AG04450 (cell line): ENCODE results near the gene ABLIM1. TPM values are rescaled to one million over a fixed set of nuclear protein-coding genes. Genes with fewer than 3 reads are reported as not detected.

ENCODE experiments used
- CTCF ChIA-PET: fragments of 300-600, 350-600 bp; formaldehyde crosslinking; extraction: SDS; loops from one replicate; lab custom pipeline; 2022; ENCODE audit warnings: antibody characterized with exemption, inconsistent platforms; lab: Charles Lee
- POLR2A ChIA-PET: fragments of 350-600 bp; formaldehyde crosslinking; extraction: SDS; loops from one replicate; lab custom pipeline; 2021; ENCODE audit warnings: antibody characterized with exemption, inconsistent platforms; lab: Yijun Ruan, JAX
- DNase-seq: peaks from one replicate; pipeline ENCODE4 v3.0.0-alpha.2; 2011; ENCODE audit warnings: low read depth, low spot score
- H3K27ac ChIP-seq: one replicate; pipeline ENCODE4 v1.5.1; 2012; ENCODE audit warnings: low read depth, low read length, control low read depth
- H3K27me3 ChIP-seq: one replicate; pipeline ENCODE4 v1.6.0; 2012; ENCODE audit warnings: low read length; ENCODE audit not compliant: control insufficient read depth, insufficient read depth
- H3K4me3 ChIP-seq: 2 replicates; pipeline ENCODE4 v1.5.1; 2011; ENCODE audit warnings: mild to moderate bottlenecking, low read depth, low read length, control low read depth
- H3K9me3 ChIP-seq: 2 replicates; pipeline ENCODE4 v1.5.1; 2012; ENCODE audit warnings: low read length; ENCODE audit not compliant: control insufficient read depth, insufficient read depth
- CTCF ChIP-seq: IDR thresholded peaks from 2 replicates; pipeline ENCODE4 v1.5.1; 2011; ENCODE audit warnings: low read depth, low read length, control low read depth, inconsistent platforms
- polyA plus RNA-seq: library from polyadenylated mRNA; depleted of rRNA; stranded (reverse); fragments of >200 nt; gene quantifications from 2 replicates; pipeline ENCODE4 v1.2.3, GENCODE V29; 2011

Gene ABLIM1
- polyA plus RNA-seq, 1 experiment, result 6.4 TPM

GRCh38 chr10:114526126-114526503 lies 132.0 kb downstream of the ABLIM1 start:
- no peak for DNase-seq
- Histone ChIP-seq H3K4me3 (no peak overlapping the region), H3K27me3 (peaks cover 17% of the 10 kb centered on the region), H3K9me3 (no peaks in the 10 kb centered on the region), H3K27ac (no peak overlapping the region)
- TF ChIP-seq CTCF, result no peak
- ChIA-PET CTCF (interaction anchor here (1.2 to 2.7 kb wide), 4 partner anchors 55 to 353 kb away, joined by 3 to 10 read pairs (median 5); no protein-coding TSS in a partner anchor), POLR2A (interaction anchor here (0.5 kb wide), 1 partner anchor 360 kb away, joined by 3 read pairs; no protein-coding TSS in a partner anchor)

DNA sequence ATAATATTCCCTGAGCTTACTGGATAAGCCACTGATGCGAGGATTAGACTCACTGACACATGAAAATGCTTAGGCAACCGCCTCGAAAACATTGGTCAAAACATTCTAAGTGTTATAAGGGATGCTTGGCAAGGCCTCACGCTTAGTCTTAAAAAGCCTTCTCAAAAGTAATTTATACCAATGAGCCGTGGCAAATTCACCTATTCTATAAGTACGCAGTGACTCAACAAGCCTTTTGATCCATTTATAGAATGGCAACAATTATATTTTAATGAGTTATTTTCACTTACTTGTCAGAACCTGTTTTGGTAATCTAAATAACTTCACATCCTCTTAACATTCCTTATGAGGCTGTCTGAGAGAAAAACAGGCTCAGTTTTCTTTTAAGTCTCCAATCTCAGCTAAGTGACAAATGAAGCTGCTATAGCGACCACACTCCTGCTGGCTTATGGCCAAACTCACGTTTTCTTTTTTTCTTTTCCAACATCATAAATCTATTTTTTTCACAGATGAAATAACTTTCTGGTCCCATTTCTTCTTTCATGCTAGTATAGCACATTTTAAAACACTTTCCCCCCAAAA lies 132.6 kb downstream of the ABLIM1 start:
- no peak for DNase-seq
- POLR2A ChIA-PET, result interaction anchor here (0.6 kb wide), 1 partner anchor 323 kb away, joined by 4 read pairs; no protein-coding TSS in a partner anchor
- peaks cover 17% of the 10 kb centered on the region for H3K27me3 ChIP-seq
- CTCF ChIA-PET, result interaction anchor here (1.2 to 2.7 kb wide), 3 partner anchors 54 to 354 kb away, joined by 4 to 10 read pairs (median 6); no protein-coding TSS in a partner anchor
- no peaks in the 10 kb centered on the region for H3K9me3 ChIP-seq
- no peak for TF ChIP-seq CTCF
- no peak overlapping the region for H3K27ac ChIP-seq
- H3K4me3 ChIP-seq, result no peak overlapping the region

- Histone ChIP-seq H3K27ac (no peak overlapping the region), H3K4me3 (no peak overlapping the region), H3K9me3 (no peaks in the 10 kb centered on the region), H3K27me3 (peaks cover 16% of the 10 kb centered on the region)
- CTCF ChIA-PET, result interaction anchor here (0.6 to 0.8 kb wide), 2 partner anchors 297 to 416 kb away, joined by 3 to 6 read pairs; no protein-coding TSS in a partner anchor
- POLR2A ChIA-PET, result no interaction called here
- TF ChIP-seq CTCF, result no peak
- DNase-seq, result no peak
Observed at GRCh38 chr10:114523876-114524275, 134.2 kb downstream of the ABLIM1 start.

DNA sequence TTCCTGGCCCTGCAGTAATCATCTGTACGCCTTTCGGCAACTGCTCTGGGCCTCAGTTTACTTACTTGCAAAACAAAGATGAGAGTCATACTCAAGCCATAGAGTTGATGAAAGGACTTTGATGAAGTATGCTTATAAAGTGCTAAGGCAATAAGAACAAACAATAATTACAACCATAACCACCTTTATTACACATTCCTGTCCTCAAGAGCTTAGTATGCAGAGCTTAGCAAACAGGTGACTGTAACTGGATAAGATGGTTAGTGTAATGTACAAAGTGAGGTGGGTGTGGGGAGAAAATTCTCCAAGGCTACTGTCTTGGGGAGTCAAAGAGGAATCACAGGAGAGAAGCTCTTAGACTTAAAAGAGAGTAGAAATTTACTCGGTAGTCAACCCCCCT lies 136.8 kb downstream of the ABLIM1 start:
- DNase-seq, result no peak
- no peak for TF ChIP-seq CTCF
- Histone ChIP-seq H3K27ac (no peak overlapping the region), H3K4me3 (no peak overlapping the region), H3K9me3 (no peaks in the 10 kb centered on the region), H3K27me3 (peaks cover 15% of the 10 kb centered on the region)
- POLR2A ChIA-PET, result no interaction called here
- CTCF ChIA-PET, result interaction anchor here (1.1 to 1.5 kb wide), 3 partner anchors 50 to 217 kb away, joined by 3 to 5 read pairs (median 3); no protein-coding TSS in a partner anchor

DNA sequence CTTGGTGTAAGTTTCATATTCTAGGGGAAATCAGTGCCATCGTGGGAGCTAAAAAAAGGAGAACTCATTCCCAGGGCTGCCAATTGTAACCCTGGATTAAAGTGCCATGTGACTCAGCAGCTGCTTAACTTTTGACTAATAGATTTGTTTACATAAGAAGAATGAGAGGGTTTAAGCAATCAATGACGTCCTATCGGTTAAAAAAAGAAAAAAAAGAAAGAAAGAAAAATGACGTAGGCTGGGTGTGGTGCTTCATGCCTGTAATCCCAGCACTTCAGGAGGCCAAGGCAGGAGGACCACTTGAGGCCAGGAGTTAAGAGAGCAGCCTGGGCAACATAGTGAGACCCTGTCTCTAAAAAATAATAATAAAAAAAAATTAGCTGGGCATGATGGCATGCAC lies 137.6 kb downstream of the ABLIM1 start:
- TF ChIP-seq CTCF, result no peak
- no peak for DNase-seq
- ChIA-PET POLR2A (interaction anchor here (0.6 kb wide), 1 partner anchor 23 kb away, joined by 3 read pairs; no protein-coding TSS in a partner anchor), CTCF (interaction anchor here (1.1 to 2.0 kb wide), 4 partner anchors 49 to 302 kb away, joined by 3 to 10 read pairs (median 4); partner anchors contain the start of gene FHIP2A)
- no peak overlapping the region for H3K4me3 ChIP-seq
- H3K27ac ChIP-seq, result no peak overlapping the region
- H3K27me3 ChIP-seq, result peaks cover 15% of the 10 kb centered on the region
- no peaks in the 10 kb centered on the region for H3K9me3 ChIP-seq
